ENCODE results near the gene F2RL1. TPM values are rescaled to one million over a fixed set of nuclear protein-coding genes. Genes with fewer than 3 reads are reported as not detected.

The F2RL1 gene
- total RNA-seq, 1 experiment from 2014 or later = 23.0 TPM

DNA sequence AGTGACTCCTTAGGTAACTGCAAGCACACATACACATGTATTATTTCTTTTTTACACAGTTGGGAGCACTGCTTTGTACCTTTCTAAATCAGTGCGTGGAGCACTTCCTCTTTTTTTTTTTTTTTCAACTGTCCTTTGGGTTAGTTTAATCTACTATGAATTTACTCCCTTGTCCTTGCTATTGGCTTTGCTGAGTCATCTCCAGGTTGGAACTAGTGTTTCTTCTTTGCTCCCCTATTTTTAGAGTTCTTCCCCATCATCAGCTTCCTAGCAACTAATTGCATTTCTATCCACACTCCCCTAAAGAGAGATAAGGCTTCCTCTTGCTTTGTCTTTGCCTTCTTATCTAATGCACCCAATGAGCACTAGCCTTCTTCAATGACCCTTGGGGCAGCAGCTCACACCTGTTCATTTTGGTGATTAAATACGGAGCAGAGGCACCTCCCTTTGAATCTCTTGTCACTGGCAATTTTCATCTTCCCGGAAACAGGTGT, 55.3 kb downstream of the F2RL1 start:
- Histone ChIP-seq H2BK15ac (ENCODE audit: low read depth, low read length) (no peak overlapping the region), H3K27me3 (ENCODE audit: insufficient read depth, low read length) (no peaks in the 10 kb centered on the region), H3K23me2 (ENCODE audit: insufficient read length, low read depth, low read length, poor library complexity, severe bottlenecking) (no peaks in the 10 kb centered on the region), H3K4me2 (ENCODE audit: insufficient read depth, insufficient read length, low read length) (peak overlapping the region; percentile 9), H3K9me3 (ENCODE audit: control insufficient read depth, low read depth, low read length) (no peaks in the 10 kb centered on the region), H2BK120ac (ENCODE audit: low read depth, low read length, poor library complexity, severe bottlenecking) (no peak overlapping the region), H2AK5ac (ENCODE audit: insufficient read length, low read length) (no peak overlapping the region), H4K8ac (replicated peaks; ENCODE audit: insufficient read length, low read depth, low read length) (no peak overlapping the region), H2BK12ac (ENCODE audit: insufficient read length, low read depth, low read length) (no peak overlapping the region), H3K18ac (ENCODE audit: insufficient read length, low read depth, low read length) (no peak overlapping the region), H3K14ac (ENCODE audit: insufficient read depth, low read length) (no peak overlapping the region), H3T11ph (ENCODE audit: low read length) (no peak overlapping the region), H3K9ac (ENCODE audit: extremely low read depth, insufficient read length, low read length) (no peak overlapping the region), H2BK5ac (ENCODE audit: insufficient read length, low read length) (no peak overlapping the region), H3K79me1 (ENCODE audit: insufficient read depth, low read depth, low read length, poor library complexity, severe bottlenecking) (no peaks in the 10 kb centered on the region), H4K5ac (ENCODE audit: insufficient read length, low read depth, low read length) (no peak overlapping the region), H3K56ac (ENCODE audit: insufficient read length, low read depth, low read length) (no peak overlapping the region), H4K20me1 (ENCODE audit: control insufficient read depth, insufficient read depth, insufficient read length) (no peaks in the 10 kb centered on the region), H3K23ac (ENCODE audit: insufficient read length, low read depth, low read length) (no peak overlapping the region), H4K91ac (ENCODE audit: insufficient read length, low read depth, low read length) (no peak overlapping the region), H2BK20ac (ENCODE audit: low read depth, low read length, poor library complexity, severe bottlenecking) (no peak overlapping the region), H2AFZ (ENCODE audit: low read length) (peak overlapping the region; percentile 65), H3K79me2 (ENCODE audit: insufficient read depth, low read length) (no peaks in the 10 kb centered on the region), H3K4ac (ENCODE audit: low read depth, low read length) (no peak overlapping the region), H3K4me1 (ENCODE audit: insufficient read depth, low read length) (peaks cover 3% of the 10 kb centered on the region; the same call in 1 of the 2 replicates), H3K27ac (ENCODE audit: insufficient read length, low read depth, low read length) (no peak overlapping the region)
- Mint-ChIP-seq H3K36me3 (ENCODE audit: insufficient read depth in 1 of 3, low read depth in 3 of 3) (no peaks in the 10 kb centered on the region), H3K9me3 (no peaks in the 10 kb centered on the region), H3K27me3 (ENCODE audit: low read depth) (no peaks in the 10 kb centered on the region), H3K27ac (0 out of 7 replicates have a peak overlapping the region, but pooled peaks of 1 of the 3 experiments have one; percentile 2), H3K4me3 (no peak overlapping the region; a peak in 1 of 5 replicates), H3K4me1 (peaks cover 35 to 42% of the 10 kb centered on the region in 2 experiments)
- TF ChIP-seq, protein P1, sequence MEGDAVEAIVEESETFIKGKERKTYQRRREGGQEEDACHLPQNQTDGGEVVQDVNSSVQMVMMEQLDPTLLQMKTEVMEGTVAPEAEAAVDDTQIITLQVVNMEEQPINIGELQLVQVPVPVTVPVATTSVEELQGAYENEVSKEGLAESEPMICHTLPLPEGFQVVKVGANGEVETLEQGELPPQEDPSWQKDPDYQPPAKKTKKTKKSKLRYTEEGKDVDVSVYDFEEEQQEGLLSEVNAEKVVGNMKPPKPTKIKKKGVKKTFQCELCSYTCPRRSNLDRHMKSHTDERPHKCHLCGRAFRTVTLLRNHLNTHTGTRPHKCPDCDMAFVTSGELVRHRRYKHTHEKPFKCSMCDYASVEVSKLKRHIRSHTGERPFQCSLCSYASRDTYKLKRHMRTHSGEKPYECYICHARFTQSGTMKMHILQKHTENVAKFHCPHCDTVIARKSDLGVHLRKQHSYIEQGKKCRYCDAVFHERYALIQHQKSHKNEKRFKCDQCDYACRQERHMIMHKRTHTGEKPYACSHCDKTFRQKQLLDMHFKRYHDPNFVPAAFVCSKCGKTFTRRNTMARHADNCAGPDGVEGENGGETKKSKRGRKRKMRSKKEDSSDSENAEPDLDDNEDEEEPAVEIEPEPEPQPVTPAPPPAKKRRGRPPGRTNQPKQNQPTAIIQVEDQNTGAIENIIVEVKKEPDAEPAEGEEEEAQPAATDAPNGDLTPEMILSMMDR (conservative IDR thresholded peaks at IDR 0.05) = no peak
- WGBS (ENCODE audit: extremely low coverage, insufficient read length, low lambda C conversion rate) = no CpG with 5 or more reads among the region's 3 CpGs
- no peak for DNase-seq

Other genes with a start within 250 kb of the F2RL1 start
- gene F2RL2, start 195.6 kb upstream of the F2RL1 start, total RNA-seq (2021) = 0.09 TPM in 1 of 2 replicates, not detected in the other
- gene F2R, start 102.9 kb upstream of the F2RL1 start, total RNA-seq (2021) = 14.8 and 15.2 TPM in 2 replicates
- not detected in 2 replicates for gene S100Z, start 31.0 kb downstream of the F2RL1 start, total RNA-seq (2021)
- not detected in 2 replicates for gene CRHBP, start 134.0 kb downstream of the F2RL1 start, total RNA-seq (2021)
- gene AGGF1, start 211.4 kb downstream of the F2RL1 start, total RNA-seq (2021) = 13.6 and 14.8 TPM in 2 replicates